Measurements from ENCODE around the gene UVRAG.
"Not testable (repeated sequence)": the region's sequence is repeated elsewhere in the genome, so short reads cannot be mapped to it uniquely, and the experiment has no call there.

The UVRAG gene

DNA sequence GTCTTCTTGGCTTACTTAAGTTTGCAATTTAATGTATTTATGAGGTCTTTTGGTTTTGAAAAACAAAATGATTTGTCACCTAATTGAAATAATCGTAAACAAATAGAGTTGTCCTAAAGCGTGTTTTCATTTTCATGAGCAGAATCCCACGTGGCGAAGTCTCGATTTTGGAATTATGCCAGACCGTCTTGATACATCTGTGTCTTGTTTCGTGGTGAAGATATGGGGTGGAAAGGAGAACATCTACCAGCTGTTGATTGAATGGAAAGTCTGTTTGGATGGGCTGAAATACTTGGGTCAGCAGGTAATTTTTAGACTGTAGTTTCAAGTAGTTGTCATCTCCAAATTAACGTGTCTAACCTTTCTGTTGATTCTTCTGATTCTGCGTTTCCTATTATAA lies 64.7 kb downstream of the UVRAG start:
- DNase-seq (ENCODE audit: low spot score) = no peak

DNA sequence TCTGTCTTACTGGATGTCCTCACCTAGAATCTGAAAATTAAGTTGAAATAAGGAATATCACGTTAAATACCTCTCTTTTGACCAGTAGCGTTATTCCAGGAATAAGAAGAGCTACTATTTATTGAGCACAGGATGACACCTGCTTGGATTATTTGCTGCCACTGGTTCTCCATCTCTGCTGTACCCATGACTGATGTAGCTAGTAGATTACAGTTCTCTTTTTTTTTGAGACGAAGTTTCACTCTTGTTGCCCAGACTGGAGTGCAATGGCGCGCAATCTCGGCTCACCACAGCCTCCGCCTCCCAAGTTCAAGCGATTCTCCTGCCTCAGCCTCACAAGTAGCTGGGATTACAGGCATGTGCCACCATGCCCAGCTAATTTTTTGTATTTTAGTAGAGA lies 65.3 kb downstream of the UVRAG start:
- DNase-seq (ENCODE audit: low spot score) = not testable (repeated sequence)

DNA sequence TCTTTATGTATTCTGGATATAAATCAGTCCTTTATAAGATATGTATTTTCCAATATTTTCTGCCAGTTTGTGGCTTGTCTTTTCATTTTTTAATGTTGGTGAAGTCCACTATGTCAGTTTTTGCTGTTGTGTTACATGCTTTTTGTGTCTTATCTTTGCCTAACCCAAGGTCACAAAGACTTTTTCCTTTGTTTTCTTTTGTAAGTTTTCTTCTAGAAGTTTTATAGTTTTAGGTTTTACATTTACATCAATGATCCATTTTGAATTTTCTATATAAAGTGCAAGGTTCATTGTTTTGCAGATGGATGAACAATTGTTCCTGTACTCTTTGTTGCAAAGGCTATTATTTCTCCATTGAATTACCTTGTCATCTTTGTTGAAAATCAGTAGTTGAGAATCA lies 69.3 kb downstream of the UVRAG start:
- no peak for DNase-seq (ENCODE audit: low spot score)

DNA sequence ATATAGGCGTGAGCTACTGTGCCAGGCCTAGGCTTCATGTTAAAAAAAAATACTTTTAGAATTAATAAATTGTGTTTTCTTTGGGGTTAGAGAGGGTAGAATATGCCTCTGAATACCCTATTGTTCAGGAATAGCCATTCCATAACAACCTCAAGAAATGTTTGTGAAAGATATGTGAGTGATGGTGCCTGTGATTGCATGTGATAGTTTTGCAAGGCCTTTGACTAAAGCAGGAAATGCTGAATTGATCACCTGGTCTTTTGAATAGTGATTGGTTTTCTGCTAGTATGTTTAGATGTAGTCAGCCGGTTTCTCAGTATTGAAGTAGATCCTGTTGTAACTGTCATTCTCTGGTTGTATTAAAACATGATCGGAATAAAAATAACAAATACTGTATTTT lies 73.4 kb downstream of the UVRAG start:
- DNase-seq (ENCODE audit: low spot score) = no peak

DNA sequence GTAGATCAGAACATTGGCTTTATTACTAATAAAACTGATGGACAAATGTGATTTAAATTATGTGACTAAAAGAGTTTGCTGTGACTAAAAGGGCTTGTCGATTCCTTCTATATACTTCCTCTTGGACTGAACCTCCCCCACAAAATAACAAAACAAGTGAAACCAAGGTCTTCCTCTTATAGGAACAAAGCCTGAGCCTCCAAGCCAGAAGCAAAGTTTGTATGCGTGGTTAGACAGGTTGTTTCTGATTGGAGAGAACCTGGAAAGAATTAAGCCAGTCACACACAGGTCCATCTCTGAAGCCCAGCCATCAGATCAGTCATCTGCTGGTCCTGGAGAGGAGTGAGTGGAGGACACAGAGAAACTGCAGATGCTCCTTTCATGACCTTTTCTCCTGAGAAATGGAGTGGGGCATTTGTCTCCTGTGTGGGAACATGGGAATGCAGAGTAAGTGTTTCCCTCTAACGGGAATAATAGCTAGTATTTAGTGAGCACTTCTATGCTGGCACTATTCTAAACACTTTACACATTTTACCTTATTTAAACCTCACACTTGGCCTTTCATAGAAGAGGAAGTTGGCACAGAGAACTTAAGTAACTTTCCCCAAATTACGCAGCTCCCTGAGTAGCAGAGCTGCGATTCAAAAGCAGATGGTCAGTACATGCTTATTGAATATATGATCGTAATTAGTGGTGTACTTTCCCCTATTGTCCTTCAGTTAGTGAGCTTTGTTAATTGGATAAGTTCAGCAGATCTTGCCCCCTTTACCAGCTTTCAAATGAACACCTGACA lies 77.1 kb downstream of the UVRAG start:
- no peak for DNase-seq (ENCODE audit: low spot score)

- no peak for DNase-seq (ENCODE audit: low spot score)
These were observed 78.2 kb downstream of the UVRAG start for GRCh38 chr11:75893251-75893650.

GRCh38 chr11:75894036-75894585 lies 79.1 kb downstream of the UVRAG start:
- no peak for DNase-seq (ENCODE audit: low spot score)

- DNase-seq (ENCODE audit: low spot score) = peak; percentile 65
These were observed 81.9 kb downstream of the UVRAG start for GRCh38 chr11:75896843-75897419.

GRCh38 chr11:75898871-75899270 lies 83.9 kb downstream of the UVRAG start:
- DNase-seq (ENCODE audit: low spot score) = no peak

GRCh38 chr11:75899806-75900205 lies 84.8 kb downstream of the UVRAG start:
- no peak for DNase-seq (ENCODE audit: low spot score)

DNA sequence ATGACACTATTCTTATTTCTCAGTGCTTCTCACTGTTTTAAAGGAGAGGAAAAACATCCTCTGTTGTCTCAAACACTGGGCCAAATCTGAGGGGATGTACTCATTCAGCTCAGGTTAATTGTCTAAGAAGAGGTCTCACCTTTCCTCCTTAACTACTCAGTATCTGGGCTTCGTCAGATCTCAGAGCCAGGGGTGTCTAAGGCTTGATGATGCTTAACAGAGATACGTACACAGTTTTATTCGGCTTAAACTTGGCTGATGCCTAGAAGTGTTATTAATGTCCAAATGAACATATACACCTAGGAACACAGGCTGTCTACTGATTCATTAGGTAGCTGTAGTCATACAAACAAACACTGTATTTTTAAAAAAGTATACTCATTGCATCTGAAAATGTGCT lies 85.8 kb downstream of the UVRAG start:
- no peak for DNase-seq (ENCODE audit: low spot score)

GRCh38 chr11:75902631-75903030 lies 87.6 kb downstream of the UVRAG start:
- no peak for DNase-seq (ENCODE audit: low spot score)

- DNase-seq (ENCODE audit: low spot score) = no peak
These were observed 88.3 kb downstream of the UVRAG start for GRCh38 chr11:75903276-75903675.

- DNase-seq (ENCODE audit: low spot score) = no peak
These were observed 90.4 kb downstream of the UVRAG start for GRCh38 chr11:75905434-75905833.

- DNase-seq (ENCODE audit: low spot score) = no peak
These were observed 93.0 kb downstream of the UVRAG start for GRCh38 chr11:75907906-75908527.

GRCh38 chr11:75910426-75911145 lies 95.6 kb downstream of the UVRAG start:
- no peak for DNase-seq (ENCODE audit: low spot score)

- DNase-seq (ENCODE audit: low spot score) = no peak
These were observed 96.4 kb downstream of the UVRAG start for GRCh38 chr11:75911459-75911858.

DNA sequence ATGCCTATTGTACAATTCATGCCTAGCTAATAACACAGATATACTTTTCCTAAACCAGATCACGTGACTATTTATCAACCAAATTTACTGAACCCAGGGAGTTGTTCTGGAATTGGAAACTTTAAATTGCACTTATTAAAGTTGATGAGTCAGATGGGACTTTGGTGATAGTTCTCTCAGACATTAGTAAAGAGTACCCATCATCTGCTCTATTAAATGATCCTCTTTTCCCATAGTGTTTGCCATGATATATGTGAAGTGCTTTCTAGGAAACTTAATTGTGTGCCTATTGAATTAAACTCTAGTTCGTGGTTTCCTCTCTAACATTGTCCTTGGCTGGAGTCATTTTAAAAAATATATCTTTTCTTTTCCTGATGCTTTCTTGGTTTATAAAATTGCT lies 99.0 kb downstream of the UVRAG start:
- DNase-seq (ENCODE audit: low spot score) = no peak

DNA sequence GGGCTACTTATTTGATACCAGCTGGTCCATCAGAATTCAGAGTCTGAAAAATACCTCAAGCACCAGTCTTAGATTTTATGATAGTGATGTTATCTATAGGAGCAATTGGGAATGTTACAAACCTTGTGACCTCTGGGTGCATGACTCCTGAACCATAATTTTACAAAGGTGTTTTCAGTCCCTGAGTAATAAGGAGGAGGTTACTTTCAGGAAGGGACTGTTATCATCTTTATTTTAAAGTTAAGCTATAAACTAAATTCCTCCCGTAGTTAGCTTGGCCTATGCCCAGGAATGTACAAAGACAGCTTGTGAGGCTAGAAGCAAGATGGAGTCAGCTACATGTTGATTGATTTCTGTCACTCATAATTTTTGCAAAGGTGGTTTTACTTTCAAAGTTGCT lies 101.9 kb downstream of the UVRAG start:
- DNase-seq (ENCODE audit: low spot score) = no peak

DNA sequence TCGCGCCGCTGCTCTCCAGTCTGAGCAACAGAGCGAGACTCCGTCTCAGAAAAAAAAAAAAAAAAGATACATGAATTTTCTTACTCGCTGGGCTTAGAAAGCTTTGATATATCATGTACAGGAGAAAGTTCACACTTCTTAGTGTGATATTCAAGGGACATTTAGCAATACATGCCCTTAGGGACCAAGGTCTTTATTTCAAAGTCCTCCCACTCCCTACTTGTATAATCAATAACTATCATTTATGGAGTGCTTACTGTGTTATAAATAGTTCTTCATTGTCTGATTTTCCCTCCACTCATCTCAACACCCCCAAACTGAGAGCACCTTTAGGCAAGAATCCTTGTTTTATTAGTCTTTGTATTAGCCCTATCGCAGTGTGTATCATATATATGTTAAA lies 103.3 kb downstream of the UVRAG start:
- no peak for DNase-seq (ENCODE audit: low spot score)

DNA sequence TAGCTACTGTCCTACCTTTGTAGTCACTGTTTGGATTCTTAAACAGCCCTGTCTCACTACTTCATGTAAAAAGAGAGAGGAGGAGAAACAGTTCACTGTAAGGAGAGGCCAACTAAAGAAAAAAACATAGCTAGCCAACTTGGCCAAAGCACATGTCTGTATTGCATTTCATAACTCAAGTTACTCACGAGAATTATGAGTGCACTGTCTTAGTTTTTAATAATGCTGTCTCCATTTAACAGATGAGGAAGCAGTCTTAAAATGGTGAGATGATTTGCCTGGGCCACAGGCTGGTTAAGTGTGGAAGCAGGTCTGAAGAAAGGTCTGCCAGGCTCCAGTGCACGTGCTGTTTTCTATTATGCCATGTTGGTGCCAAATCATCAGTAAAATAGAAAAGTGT lies 104.5 kb downstream of the UVRAG start:
- DNase-seq (ENCODE audit: low spot score) = no peak

DNA sequence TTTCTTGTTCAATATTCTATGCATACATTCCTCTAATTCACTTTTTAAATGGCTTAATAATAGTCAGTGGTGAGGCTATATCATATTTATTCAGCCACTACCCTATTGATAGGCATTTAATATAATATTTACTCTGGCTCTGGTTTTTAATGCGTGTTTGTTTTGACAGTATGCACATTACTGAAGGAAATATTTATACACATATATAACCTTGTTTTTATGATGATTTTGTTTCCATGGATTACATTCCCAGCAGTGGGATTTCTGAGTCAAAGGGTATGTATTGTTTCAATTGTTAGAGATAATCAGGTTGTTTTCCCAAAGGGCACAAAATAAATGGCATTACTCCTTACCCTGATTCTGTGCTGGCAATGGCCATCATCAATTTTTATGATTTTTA lies 105.8 kb downstream of the UVRAG start:
- no peak for DNase-seq (ENCODE audit: low spot score)

DNA sequence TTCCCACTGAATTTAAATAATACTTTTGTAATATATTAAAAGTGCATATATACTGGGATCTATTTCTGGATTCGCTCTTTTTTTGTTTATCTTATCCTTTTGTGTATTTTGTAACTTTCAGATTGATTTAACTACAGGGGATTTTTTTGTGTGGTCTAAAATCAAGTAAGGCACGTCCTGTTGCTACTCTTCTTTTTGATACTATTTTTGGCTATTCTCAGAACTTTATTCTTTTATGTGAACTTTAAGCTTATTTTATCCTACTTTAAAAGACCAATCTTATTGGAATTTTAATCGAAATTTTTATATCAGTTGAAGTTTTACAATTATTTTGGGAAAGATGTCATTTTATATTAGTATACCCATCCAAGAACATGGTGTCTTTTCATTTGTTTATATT lies 106.8 kb downstream of the UVRAG start:
- DNase-seq (ENCODE audit: low spot score) = no peak
